Natural killer cell (primary cell): Measurements from ENCODE around the gene CTSZ. TPM values are rescaled to one million over a fixed set of nuclear protein-coding genes. Genes with fewer than 3 reads are reported as not detected.

ENCODE experiments used
- ATAC-seq, 3 donors: fragments of 150-1000 bp in 2 of 3; fragments of 200-7000 bp in 1 of 3; cut with Tn5 transposase; 1 replicate in 1 of 3; 2 replicates in 2 of 3; pipeline ENCODE4 v1.10.0; 2021; ENCODE audit warnings: mild to moderate bottlenecking in 2 of 3, moderate library complexity in 2 of 3
- DNase-seq, 2 donors: peaks; one replicate each; pipeline versions ENCODE4 v3.0.0 to v3.0.0-alpha.2; 2013 to 2021; ENCODE audit warnings: mixed read lengths in 1 of 2
- H3K27ac ChIP-seq: one replicate; pipeline ENCODE4 v1.5.1; 2013; ENCODE audit warnings: mild to moderate bottlenecking, low read length
- H3K27me3 ChIP-seq: one replicate; pipeline ENCODE4 v1.6.1; 2013; ENCODE audit warnings: low read length; ENCODE audit not compliant: control insufficient read depth, insufficient read depth
- H3K36me3 ChIP-seq: one replicate; pipeline ENCODE4 v1.6.1; 2013; ENCODE audit warnings: low read length; ENCODE audit not compliant: control insufficient read depth, insufficient read depth
- H3K4me1 ChIP-seq: one replicate; pipeline ENCODE4 v1.6.1; 2013; ENCODE audit warnings: low read length; ENCODE audit not compliant: control insufficient read depth, insufficient read depth
- H3K4me3 ChIP-seq: one replicate; pipeline ENCODE4 v1.5.1; 2013; ENCODE audit warnings: low read length
- H3K9me3 ChIP-seq: one replicate; pipeline ENCODE4 v1.6.1; 2013; ENCODE audit warnings: low read length; ENCODE audit not compliant: control insufficient read depth, insufficient read depth
- H3K27ac Mint-ChIP-seq, 2 donors: one replicate each; pipeline ENCODE4 v1.8.0; 2022; ENCODE audit warnings: mild to moderate bottlenecking in 2 of 2, mixed read lengths in 2 of 2, moderate library complexity in 1 of 2
- H3K27me3 Mint-ChIP-seq, 2 donors: one replicate each; pipeline ENCODE4 v1.8.0; 2022; ENCODE audit warnings: low read depth in 2 of 2, mixed read lengths in 2 of 2
- H3K36me3 Mint-ChIP-seq: one replicate; pipeline ENCODE4 v1.8.0; 2022; ENCODE audit warnings: mixed read lengths
- H3K4me1 Mint-ChIP-seq, 2 donors: one replicate each; pipeline ENCODE4 v1.8.0; 2022; ENCODE audit warnings: mixed read lengths in 2 of 2
- H3K4me3 Mint-ChIP-seq: one replicate; pipeline ENCODE4 v1.8.0; 2022; ENCODE audit warnings: mild to moderate bottlenecking, moderate library complexity, mixed read lengths
- H3K9me3 Mint-ChIP-seq, 2 donors: one replicate each; pipeline ENCODE4 v1.8.0; 2022; ENCODE audit warnings: mixed read lengths in 2 of 2
- CTCF ChIP-seq: fragments of 200-600 bp; IDR thresholded peaks from one replicate; pipeline ENCODE4 v1.8.0; 2022; ENCODE audit warnings: antibody characterized with exemption
- WGBS: methylation state at CpG from one replicate; pipeline ENCODE4 v1.1.7; 2013; ENCODE audit warnings: missing lambda C conversion rate; ENCODE audit not compliant: insufficient coverage; 5-methylcytosine and 5-hydroxymethylcytosine counted together
- intact Hi-C: fragments of 100-400 bp; cut with micrococcal nuclease; formaldehyde crosslinking; loops from one replicate; pipeline ENCODE4 v1.14.2; 2022
- total RNA-seq, 4 donors: library from RNA; stranded (reverse); fragments of 120-200 nt in 1 of 4; gene quantifications; one replicate each; pipeline versions ENCODE4 v1.2.3 to v1.2.4, GENCODE V29; 2013 to 2022

CTSZ gene
- total RNA-seq, 3 donors from 2014 or later (not counting 1 experiment from before 2014, with no cell fraction given): 30.5 to 52.5 (median 42.3) TPM

DNA sequence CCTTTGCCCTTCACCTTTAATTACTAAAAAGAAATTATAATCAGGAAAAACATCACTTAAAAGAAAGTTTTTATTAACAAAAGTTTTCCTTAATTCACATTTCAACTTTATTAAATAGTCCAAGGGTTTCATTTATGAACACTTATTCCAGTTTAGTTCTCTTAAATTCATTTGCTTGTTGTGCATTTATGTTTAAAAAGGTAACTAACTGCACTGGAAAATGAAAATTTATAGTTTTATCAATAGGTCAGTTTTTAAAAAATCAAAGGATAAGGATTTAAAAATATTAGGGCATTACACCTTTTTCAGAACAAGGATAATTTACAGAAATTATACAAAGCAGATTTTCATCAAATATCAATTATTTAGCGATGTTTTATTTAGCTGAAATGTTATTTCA is 26.0 kb upstream of the CTSZ start:
- Histone ChIP-seq H3K9me3 (no peaks in the 10 kb centered on the region), H3K27me3 (no peaks in the 10 kb centered on the region), H3K36me3 (peaks cover 60% of the 10 kb centered on the region), H3K4me3 (peak overlapping the region; percentile 51), H3K27ac (peak overlapping the region; percentile 79), H3K4me1 (peaks cover 13% of the 10 kb centered on the region)
- Mint-ChIP-seq H3K9me3 (no peaks in the 10 kb centered on the region), H3K4me1 (peaks cover 37 to 40% of the 10 kb centered on the region in 2 donors), H3K4me3 (peak overlapping the region; percentile 89), H3K27me3 (no peaks in the 10 kb centered on the region), H3K27ac (peak overlapping the region; percentile 91 to 93), H3K36me3 (peaks cover 43% of the 10 kb centered on the region)
- WGBS: no CpG with 5 or more reads among the region's 1 CpG
- no peak for ATAC-seq
- DNase-seq: no peak
- no peak for TF ChIP-seq CTCF
- intact Hi-C loops: no loop called here

DNA sequence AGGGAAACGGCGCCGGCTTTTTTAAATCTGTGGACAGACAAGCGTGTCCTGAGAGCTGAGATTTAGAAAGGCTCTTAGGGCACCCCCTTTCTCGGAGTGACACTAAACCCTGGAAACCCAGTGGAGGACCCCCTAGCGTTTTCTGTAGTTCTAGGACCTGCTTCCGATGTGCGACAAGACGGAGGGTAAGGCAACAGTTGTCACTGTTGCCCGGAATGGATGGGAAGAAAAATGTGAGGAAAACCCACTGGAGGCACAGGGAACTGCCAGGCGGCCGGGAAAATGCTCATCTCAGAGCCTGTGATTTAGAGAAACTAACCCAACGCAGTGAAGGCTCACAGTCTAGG is 25.6 kb upstream of the CTSZ start:
- H3K36me3 ChIP-seq: peaks cover 60% of the 10 kb centered on the region
- intact Hi-C loops: loop anchor here (1.0 kb wide), 2 partner anchors 10 to 124 kb away; partner anchors contain the start of gene PRELID3B
- Mint-ChIP-seq H3K9me3 (no peaks in the 10 kb centered on the region), H3K27me3 (no peaks in the 10 kb centered on the region), H3K27ac (peak overlapping the region; percentile 91 to 93), H3K36me3 (peaks cover 43% of the 10 kb centered on the region), H3K4me3 (peak overlapping the region; percentile 89), H3K4me1 (peaks cover 40 to 44% of the 10 kb centered on the region in 2 donors)
- H3K27ac ChIP-seq: peak overlapping the region; percentile 79
- DNase-seq: no peak
- ATAC-seq: no peak
- 9% methylated on average over 13 of the region's 13 CpGs for WGBS
- peak overlapping the region; percentile 51 for H3K4me3 ChIP-seq
- TF ChIP-seq CTCF: no peak
- H3K27me3 ChIP-seq: no peaks in the 10 kb centered on the region
- H3K9me3 ChIP-seq: no peaks in the 10 kb centered on the region
- peaks cover 14% of the 10 kb centered on the region for H3K4me1 ChIP-seq

DNA sequence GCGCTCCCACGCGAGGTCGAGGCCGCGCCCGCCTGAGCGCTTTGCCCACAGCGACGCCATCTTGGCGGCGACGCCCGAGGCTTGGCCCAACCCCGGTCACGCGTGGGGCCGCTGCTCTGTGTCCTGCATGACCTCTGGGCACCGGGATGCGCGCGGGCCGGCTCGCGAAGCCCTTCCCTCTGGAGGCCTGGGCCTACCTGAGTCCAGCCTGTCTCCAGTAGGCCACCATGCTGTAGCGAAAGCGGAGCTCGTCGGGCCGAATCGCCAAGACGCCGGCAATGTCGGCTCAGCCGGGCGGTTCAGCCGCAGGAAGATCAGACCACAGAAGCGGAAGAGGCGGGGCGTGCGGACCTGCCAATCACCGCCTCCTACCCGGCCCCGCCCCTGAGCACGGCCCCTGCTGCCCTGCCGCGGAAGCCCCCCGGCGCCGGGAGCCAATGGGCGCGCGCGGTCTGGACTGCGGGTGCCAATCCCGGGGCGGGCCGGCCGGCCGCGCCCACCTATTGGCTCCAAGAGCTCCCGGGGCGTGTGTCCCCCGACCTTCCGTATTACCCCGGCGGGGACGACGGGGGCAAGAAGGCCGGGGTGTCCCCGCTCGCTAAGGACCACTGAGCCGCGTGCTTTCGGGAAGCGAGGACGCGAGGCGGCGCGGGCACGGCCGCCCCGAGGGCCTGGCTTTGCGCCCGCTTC is 25.1 kb upstream of the CTSZ start, which contains the start of gene ATP5F1E:
ATP5F1E (minus strand) TSS at position 313 of the 690 bp plus-strand sequence; CDS start at position 229, 84 bp downstream.
- H3K27ac Mint-ChIP-seq: peak within 1 kb of the TSS; percentile 91 to 93
- no peak for TF ChIP-seq CTCF
- H3K9me3 ChIP-seq: no peaks in the 10 kb centered on the region
- WGBS: under 1% methylated on average over 86 of the region's 86 CpGs
- peak; percentile 97 to 98 for DNase-seq
- H3K27me3 ChIP-seq: no peaks in the 10 kb centered on the region
- peaks cover 41% of the 10 kb centered on the region for H3K36me3 Mint-ChIP-seq
- H3K4me3 Mint-ChIP-seq: peak within 1 kb of the TSS; percentile 95
- H3K9me3 Mint-ChIP-seq: no peaks in the 10 kb centered on the region
- no peaks in the 10 kb centered on the region for H3K27me3 Mint-ChIP-seq
- H3K27ac ChIP-seq: peak within 1 kb of the TSS; percentile 85
- H3K4me3 ChIP-seq: peak within 1 kb of the TSS; percentile 81
- peaks cover 45 to 49% of the 10 kb centered on the region in 2 donors for H3K4me1 Mint-ChIP-seq
- intact Hi-C loops: loop anchor here (1.0 kb wide), 2 partner anchors 10 to 124 kb away; partner anchors contain the start of gene PRELID3B
- H3K4me1 ChIP-seq: peaks cover 17% of the 10 kb centered on the region
- ATAC-seq: peak; percentile 95 to 99 (median 95)
- H3K36me3 ChIP-seq: peaks cover 61% of the 10 kb centered on the region
